Neural progenitor cell (in vitro differentiated cells): ENCODE results near the gene CDH23.

Experiments used
- EZH2 ChIP-seq: fragments of 200-600 bp; sonication (generic); IDR thresholded peaks from 2 replicates; pipeline ENCODE4 v1.6.1; 2017; ENCODE audit warnings: antibody characterized with exemption, mild to moderate bottlenecking, moderate library complexity
- TF ChIP-seq, protein P1 (sequence below): fragments of 200-600 bp; sonication (generic); IDR thresholded peaks from 2 replicates; pipeline ENCODE4 v1.5.1; 2017; ENCODE audit warnings: antibody characterized with exemption, mild to moderate bottlenecking

DNA sequence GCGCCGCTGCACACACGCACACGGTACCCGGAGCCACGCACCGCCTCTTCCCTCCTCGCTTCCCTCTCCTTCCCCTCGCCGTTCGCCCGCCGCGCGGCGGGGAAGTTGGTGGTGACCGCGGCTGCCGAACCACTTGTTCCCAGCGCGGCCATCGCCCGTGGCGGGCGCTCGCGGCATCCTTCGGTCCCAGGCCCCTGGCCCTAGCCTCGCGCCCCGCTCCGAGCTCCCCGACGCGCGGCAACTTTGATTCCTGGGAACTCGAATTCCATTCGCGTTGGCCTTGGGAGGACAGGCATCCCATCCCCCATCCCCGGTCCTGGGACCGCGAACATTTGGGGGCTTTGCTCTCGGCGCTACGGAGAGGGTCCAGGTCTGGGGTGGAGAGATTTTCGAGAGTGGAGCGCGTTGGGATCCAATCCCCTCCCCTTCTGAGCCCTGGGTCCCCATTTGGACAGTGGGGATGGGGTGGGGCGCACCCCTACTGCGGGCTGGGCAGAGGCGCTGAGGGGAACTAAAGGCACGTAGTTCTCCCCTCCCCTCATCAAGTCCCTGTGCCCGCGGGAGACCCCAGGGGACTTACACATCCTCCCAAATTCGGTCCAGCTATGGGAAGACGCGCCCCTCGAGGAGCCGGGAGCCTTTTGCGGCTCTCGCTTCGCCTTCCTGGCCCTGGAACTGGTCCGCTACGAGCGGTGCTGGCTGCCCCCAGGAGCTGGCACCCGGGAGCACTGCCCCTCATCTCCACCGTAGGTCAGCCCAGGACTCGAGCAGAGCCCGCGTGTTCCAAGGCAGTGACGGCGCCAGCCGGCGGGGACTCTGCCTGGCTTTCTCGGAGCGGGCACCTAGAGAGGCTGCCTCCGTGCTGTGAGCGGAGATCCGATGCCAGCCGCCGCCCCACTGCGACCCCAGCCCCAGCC is 834 bp downstream of the CDH23 start:
- TF ChIP-seq, protein P1, sequence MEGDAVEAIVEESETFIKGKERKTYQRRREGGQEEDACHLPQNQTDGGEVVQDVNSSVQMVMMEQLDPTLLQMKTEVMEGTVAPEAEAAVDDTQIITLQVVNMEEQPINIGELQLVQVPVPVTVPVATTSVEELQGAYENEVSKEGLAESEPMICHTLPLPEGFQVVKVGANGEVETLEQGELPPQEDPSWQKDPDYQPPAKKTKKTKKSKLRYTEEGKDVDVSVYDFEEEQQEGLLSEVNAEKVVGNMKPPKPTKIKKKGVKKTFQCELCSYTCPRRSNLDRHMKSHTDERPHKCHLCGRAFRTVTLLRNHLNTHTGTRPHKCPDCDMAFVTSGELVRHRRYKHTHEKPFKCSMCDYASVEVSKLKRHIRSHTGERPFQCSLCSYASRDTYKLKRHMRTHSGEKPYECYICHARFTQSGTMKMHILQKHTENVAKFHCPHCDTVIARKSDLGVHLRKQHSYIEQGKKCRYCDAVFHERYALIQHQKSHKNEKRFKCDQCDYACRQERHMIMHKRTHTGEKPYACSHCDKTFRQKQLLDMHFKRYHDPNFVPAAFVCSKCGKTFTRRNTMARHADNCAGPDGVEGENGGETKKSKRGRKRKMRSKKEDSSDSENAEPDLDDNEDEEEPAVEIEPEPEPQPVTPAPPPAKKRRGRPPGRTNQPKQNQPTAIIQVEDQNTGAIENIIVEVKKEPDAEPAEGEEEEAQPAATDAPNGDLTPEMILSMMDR = no peak
- TF ChIP-seq EZH2 = peak; percentile 81
